Fibroblast of the aortic adventitia (primary cell): Measurements from ENCODE around the gene FNIP2. TPM values are rescaled to one million over a fixed set of nuclear protein-coding genes. Genes with fewer than 3 reads are reported as not detected.

Experiments
- DNase-seq: peaks from one replicate; pipeline ENCODE4 v3.0.0-alpha.2; 2010; ENCODE audit warnings: low read depth
- H3K4me3 ChIP-seq: 2 replicates; pipeline ENCODE4 v1.5.1; 2011; ENCODE audit warnings: low read depth, mild to moderate bottlenecking, control low read depth, low read length, moderate library complexity
- CTCF ChIP-seq: IDR thresholded peaks from 2 replicates; pipeline ENCODE4 v1.5.1; 2011; ENCODE audit warnings: mild to moderate bottlenecking, low read length, control low read depth, inconsistent platforms; ENCODE audit not compliant: insufficient read depth
- total RNA-seq: library from RNA; depleted of rRNA; stranded (reverse); fragments of >200 nt; gene quantifications from 2 replicates; pipeline ENCODE4 v1.2.3, GENCODE V29; 2012; ENCODE audit warnings: low replicate concordance

Gene FNIP2
- total RNA-seq, 1 donor, result 34.3 TPM

- no peak overlapping the region for H3K4me3 ChIP-seq
- TF ChIP-seq CTCF, result no peak
- DNase-seq, result no peak
Observed at GRCh38 chr4:158818560-158819140, 49.8 kb downstream of the FNIP2 start.

GRCh38 chr4:158819942-158820786 lies 51.3 kb downstream of the FNIP2 start:
- H3K4me3 ChIP-seq, result no peak overlapping the region
- no peak for TF ChIP-seq CTCF
- no peak for DNase-seq

DNA sequence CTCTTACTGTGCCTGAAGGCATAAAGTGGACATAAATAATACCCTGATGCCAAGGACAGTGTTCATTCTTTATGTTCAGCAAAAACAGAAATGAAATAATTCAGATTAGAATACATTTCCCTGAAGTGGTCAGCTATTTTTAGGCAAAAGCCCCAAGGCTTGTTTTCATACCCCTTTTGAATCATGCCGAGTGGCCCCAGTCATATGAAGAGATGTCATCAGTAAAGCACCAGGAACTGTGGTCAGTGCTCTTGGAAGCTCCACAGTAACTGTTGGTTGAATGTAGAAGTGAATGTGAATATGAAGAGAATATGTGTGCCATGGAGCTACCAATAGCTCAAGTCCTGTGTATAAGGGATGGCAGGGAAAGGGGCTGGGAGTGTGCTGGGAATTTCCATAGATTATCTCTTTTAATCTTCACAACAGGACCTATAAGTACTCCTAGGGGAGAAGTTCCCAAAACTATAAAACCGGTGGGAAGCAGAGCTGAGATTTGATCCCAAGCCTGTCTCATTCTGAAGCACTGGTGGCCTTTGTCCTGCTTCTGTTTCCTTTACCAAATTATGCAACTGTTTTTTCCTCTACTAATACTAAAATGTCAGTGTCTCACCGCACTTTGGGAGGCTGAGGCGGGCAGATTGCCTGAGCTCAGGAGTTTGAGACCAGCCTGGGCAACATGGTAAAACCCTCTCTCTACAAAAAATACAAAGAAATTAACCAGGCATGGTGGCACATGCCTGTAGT lies 52.6 kb downstream of the FNIP2 start:
- no peak for TF ChIP-seq CTCF
- no peak overlapping the region for H3K4me3 ChIP-seq
- DNase-seq, result peak; percentile 62

DNA sequence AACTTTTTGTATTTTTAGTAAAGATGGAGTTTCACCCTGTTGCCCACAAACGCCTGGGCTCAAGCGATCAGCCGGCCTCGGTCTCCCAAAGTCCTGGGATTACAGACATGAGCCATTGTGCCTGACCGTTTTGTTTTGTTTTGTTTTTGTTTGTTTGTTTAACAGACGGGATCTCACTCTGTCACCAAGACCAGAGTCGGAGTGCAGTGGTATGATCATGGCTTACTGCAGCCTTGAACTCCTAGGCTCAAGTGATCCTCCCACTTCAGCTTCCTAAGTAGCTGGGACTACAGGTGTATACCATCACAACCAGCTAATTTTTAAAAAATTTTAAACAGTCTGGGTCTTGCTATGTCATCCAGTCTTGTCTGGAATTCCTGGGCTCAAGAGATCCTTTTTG lies 53.5 kb downstream of the FNIP2 start:
- no peak for TF ChIP-seq CTCF
- no peak for DNase-seq
- H3K4me3 ChIP-seq, result no peak overlapping the region

GRCh38 chr4:158823461-158823873 lies 54.6 kb downstream of the FNIP2 start:
- DNase-seq, result peak; percentile 85
- no peak for TF ChIP-seq CTCF
- no peak overlapping the region for H3K4me3 ChIP-seq

GRCh38 chr4:158824425-158825274 lies 55.8 kb downstream of the FNIP2 start:
- peak overlapping the region; percentile 10 for H3K4me3 ChIP-seq
- peak; percentile 83 for DNase-seq

More at GRCh38 chr4:158824425-158825274, 55.8 kb downstream of the FNIP2 start:
- TF ChIP-seq CTCF, result no peak
